Measurements from ENCODE around the gene CCDC13. TPM values are rescaled to one million over a fixed set of nuclear protein-coding genes. Genes with fewer than 3 reads are reported as not detected.

The CCDC13 gene
- polyA plus RNA-seq, 2 of the 4 experiments (the other 2 are of a cell fraction), result 0.41 to 0.47 TPM

DNA sequence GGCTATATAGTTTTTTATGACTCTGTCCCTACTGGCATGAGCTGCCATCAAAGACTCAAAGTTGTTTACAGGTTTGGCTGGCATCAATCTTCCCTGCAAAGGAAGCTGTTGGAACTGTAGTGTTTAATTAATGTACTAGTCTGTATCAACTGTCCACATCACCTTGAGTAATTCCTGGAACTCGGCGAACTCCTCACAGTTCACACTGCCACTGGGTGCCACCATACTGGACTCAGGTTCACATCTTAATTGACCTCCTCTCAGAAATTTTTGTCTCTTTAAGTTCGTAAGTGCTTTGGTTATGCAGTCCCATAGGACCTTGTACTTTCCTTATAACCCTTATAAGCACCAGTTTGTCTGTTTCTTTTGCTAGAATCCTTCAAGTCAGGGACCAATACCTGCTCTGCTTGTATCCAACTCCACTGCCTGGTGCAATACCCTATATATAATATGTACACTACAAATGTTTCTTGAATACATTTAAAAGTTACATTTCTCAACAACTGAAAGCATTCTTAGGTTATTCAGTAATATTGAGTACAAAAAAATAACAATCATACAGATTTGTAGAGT lies 28.1 kb upstream of the CCDC13 start:
- POLR2A ChIA-PET, result no interaction called here
- CTCF ChIA-PET, result interaction anchor here (1.1 to 1.7 kb wide), 3 partner anchors 16 to 39 kb away, joined by 5 to 7 read pairs (median 5); no protein-coding TSS in a partner anchor
- WGBS (ENCODE audit: missing lambda C conversion rate), result 95% methylated on average over 3 of the region's 3 CpGs

GRCh38 chr3:42800251-42800650 lies 27.2 kb upstream of the CCDC13 start:
- H3K9me3 ChIP-seq, result no peaks in the 10 kb centered on the region
- ATAC-seq (no peak), DNase-seq (ENCODE audit: low read depth in 1 of 2, low spot score in 1 of 2) (no peak), FAIRE-seq (no peak)
- POLR2A ChIA-PET, result no interaction called here
- TF ChIP-seq EP300 (IDR thresholded peaks at IDR 0.05), result no peak
- no peak for TF ChIP-seq FOSB (CRISPR knock-in tag; IDR thresholded peaks at IDR 0.05)
- WGBS (ENCODE audit: missing lambda C conversion rate), result 93% methylated on average over 2 of the region's 2 CpGs
- H3K4me2 ChIP-seq, result no peak overlapping the region
- peaks cover 12% of the 10 kb centered on the region for H3K4me1 ChIP-seq
- H3K27ac ChIP-seq, result no peak overlapping the region
- H3K4me3 ChIP-seq, result no peak overlapping the region
- CTCF ChIA-PET, result interaction anchor here (0.9 to 1.7 kb wide), 4 partner anchors 17 to 39 kb away, joined by 4 to 7 read pairs (median 5); no protein-coding TSS in a partner anchor

More for the DNA sequence above, 28.1 kb upstream of the CCDC13 start:
- H3K9me3 ChIP-seq, result no peaks in the 10 kb centered on the region
- no peak for ATAC-seq
- TF ChIP-seq NR3C1 (IDR thresholded peaks at IDR 0.05) (no peak), HEYL (CRISPR knock-in tag; IDR thresholded peaks at IDR 0.05) (no peak), ATOH8 (CRISPR knock-in tag; IDR thresholded peaks at IDR 0.05; ENCODE audit: low read depth) (no peak), ESRRA (IDR thresholded peaks at IDR 0.05; ENCODE audit: borderline replicate concordance, low read length) (no peak), FOSL2 (IDR thresholded peaks at IDR 0.05) (no peak), FOSL2 (CRISPR knock-in tag; IDR thresholded peaks at IDR 0.05) (no peak), HOXA7 (CRISPR knock-in tag; IDR thresholded peaks at IDR 0.05) (no peak), CHD2 (IDR thresholded peaks at IDR 0.05; ENCODE audit: low read length, partially characterized antibody) (no peak), CEBPB (IDR thresholded peaks at IDR 0.05) (no peak), ZFP36 (IDR thresholded peaks at IDR 0.05; ENCODE audit: borderline replicate concordance, partially characterized antibody) (no peak), RCOR1 (IDR thresholded peaks at IDR 0.05; ENCODE audit: low read depth, low read length) (no peak), SREBF2 (IDR thresholded peaks at IDR 0.05) (no peak)
- DNase-seq (ENCODE audit: low read depth in 1 of 2, low spot score in 1 of 2), result no peak
- H3K4me2 ChIP-seq, result no peak overlapping the region
- no peak overlapping the region for H3K27ac ChIP-seq
- H3K4me1 ChIP-seq, result peaks cover 12% of the 10 kb centered on the region
- no peak overlapping the region for H3K4me3 ChIP-seq
- FAIRE-seq, result no peak

DNA sequence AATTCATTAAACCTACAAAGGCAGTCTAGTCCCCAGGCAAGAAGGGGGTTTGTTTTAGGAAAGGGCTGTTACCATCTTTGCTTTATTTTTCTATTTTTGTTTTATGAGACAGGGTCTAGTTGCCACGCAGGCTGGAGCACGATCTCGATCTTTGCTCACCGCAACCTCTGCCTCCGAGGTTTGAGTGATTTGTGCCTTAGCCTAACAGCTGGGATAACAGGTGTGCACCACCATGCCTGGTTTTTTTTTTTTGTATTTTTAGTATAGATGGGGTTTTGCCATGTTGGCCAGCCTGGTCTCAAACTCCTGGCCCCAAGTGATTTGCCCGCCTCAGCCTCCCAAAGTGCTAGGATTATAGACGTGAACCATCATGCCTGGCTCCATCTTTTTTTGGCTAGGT lies 26.3 kb upstream of the CCDC13 start:
- ChIA-PET POLR2A (no interaction called here), CTCF (interaction anchor here (0.9 kb wide), 1 partner anchor 40 kb away, joined by 4 read pairs; no protein-coding TSS in a partner anchor)
- no peak for ATAC-seq
- TF ChIP-seq, protein P1, sequence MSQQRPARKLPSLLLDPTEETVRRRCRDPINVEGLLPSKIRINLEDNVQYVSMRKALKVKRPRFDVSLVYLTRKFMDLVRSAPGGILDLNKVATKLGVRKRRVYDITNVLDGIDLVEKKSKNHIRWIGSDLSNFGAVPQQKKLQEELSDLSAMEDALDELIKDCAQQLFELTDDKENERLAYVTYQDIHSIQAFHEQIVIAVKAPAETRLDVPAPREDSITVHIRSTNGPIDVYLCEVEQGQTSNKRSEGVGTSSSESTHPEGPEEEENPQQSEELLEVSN (IDR thresholded peaks at IDR 0.05; ENCODE audit: borderline replicate concordance, low read depth), result no peak
- Histone ChIP-seq H3K9me3 (no peaks in the 10 kb centered on the region), H3K4me3 (no peak overlapping the region), H3K4me1 (peaks cover 8% of the 10 kb centered on the region), H3K27ac (no peak overlapping the region), H3K4me2 (no peak overlapping the region)
- FAIRE-seq, result no peak
- DNase-seq (ENCODE audit: low read depth in 1 of 2, low spot score in 1 of 2), result no peak
- WGBS (ENCODE audit: missing lambda C conversion rate), result 82% methylated on average over 7 of the region's 7 CpGs

GRCh38 chr3:42796332-42796885 lies 23.4 kb upstream of the CCDC13 start:
- Histone ChIP-seq H3K4me2 (no peak overlapping the region), H3K4me3 (no peak overlapping the region), H3K4me1 (no peaks in the 10 kb centered on the region), H3K27ac (no peak overlapping the region), H3K9me3 (no peaks in the 10 kb centered on the region)
- TF ChIP-seq HOXB13 (CRISPR knock-in tag; IDR thresholded peaks at IDR 0.05; ENCODE audit: low read depth) (no peak), RARB (CRISPR knock-in tag; IDR thresholded peaks at IDR 0.05) (no peak), CHD2 (IDR thresholded peaks at IDR 0.05; ENCODE audit: low read length, partially characterized antibody) (no peak), CEBPB (IDR thresholded peaks at IDR 0.05) (no peak), TFCP2L1 (CRISPR knock-in tag; IDR thresholded peaks at IDR 0.05) (no peak), HOXA7 (CRISPR knock-in tag; IDR thresholded peaks at IDR 0.05) (no peak), EHMT2 (IDR thresholded peaks at IDR 0.05; ENCODE audit: low read depth) (no peak), ZSCAN20 (CRISPR knock-in tag; IDR thresholded peaks at IDR 0.05) (no peak), RCOR1 (IDR thresholded peaks at IDR 0.05; ENCODE audit: low read depth, low read length) (no peak), POLR2A (IDR thresholded peaks at IDR 0.05; ENCODE audit: low read length) (no peak)
- TF ChIP-seq, protein P1 (IDR thresholded peaks at IDR 0.05; ENCODE audit: borderline replicate concordance, low read depth), result no peak
- TF ChIP-seq, protein P2, sequence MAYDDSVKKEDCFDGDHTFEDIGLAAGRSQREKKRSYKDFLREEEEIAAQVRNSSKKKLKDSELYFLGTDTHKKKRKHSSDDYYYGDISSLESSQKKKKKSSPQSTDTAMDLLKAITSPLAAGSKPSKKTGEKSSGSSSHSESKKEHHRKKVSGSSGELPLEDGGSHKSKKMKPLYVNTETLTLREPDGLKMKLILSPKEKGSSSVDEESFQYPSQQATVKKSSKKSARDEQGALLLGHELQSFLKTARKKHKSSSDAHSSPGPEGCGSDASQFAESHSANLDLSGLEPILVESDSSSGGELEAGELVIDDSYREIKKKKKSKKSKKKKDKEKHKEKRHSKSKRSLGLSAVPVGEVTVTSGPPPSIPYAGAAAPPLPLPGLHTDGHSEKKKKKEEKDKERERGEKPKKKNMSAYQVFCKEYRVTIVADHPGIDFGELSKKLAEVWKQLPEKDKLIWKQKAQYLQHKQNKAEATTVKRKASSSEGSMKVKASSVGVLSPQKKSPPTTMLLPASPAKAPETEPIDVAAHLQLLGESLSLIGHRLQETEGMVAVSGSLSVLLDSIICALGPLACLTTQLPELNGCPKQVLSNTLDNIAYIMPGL (CRISPR knock-in tag; IDR thresholded peaks at IDR 0.05; ENCODE audit: borderline replicate concordance), result no peak
- TF ChIP-seq, protein P3, sequence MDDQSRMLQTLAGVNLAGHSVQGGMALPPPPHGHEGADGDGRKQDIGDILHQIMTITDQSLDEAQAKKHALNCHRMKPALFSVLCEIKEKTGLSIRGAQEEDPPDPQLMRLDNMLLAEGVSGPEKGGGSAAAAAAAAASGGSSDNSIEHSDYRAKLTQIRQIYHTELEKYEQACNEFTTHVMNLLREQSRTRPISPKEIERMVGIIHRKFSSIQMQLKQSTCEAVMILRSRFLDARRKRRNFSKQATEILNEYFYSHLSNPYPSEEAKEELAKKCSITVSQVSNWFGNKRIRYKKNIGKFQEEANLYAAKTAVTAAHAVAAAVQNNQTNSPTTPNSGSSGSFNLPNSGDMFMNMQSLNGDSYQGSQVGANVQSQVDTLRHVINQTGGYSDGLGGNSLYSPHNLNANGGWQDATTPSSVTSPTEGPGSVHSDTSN (IDR thresholded peaks at IDR 0.05), result no peak
- 93% methylated on average over 4 of the region's 5 CpGs for WGBS (ENCODE audit: missing lambda C conversion rate)
- DNase-seq (ENCODE audit: low read depth in 1 of 2, low spot score in 1 of 2) (no peak), ATAC-seq (no peak), FAIRE-seq (no peak)
- CTCF ChIA-PET, result interaction anchor here (0.6 to 1.3 kb wide), 3 partner anchors 15 to 239 kb away, joined by 3 to 5 read pairs (median 3); no protein-coding TSS in a partner anchor
- POLR2A ChIA-PET, result no interaction called here

Measured in A549 (cell line).